K562 (cell line): Measurements from ENCODE around the gene IFFO2. TPM values are rescaled to one million over a fixed set of nuclear protein-coding genes. Genes with fewer than 3 reads are reported as not detected.

ENCODE experiments used
- ATAC-seq: fragments of 200-7000 bp; cut with Tn5 transposase; 3 replicates; pipeline ENCODE4 v1.9.1; 2020; ENCODE audit warnings: moderate library complexity
- BruUV-seq: library from RNA; stranded (reverse); fragments of 400-500 nt; replicated peaks from 2 replicates; lab custom pipeline; 2021; lab: Mats Ljungman, UMichigan
- CTCF ChIA-PET: fragments of 300-600 bp; formaldehyde crosslinking; extraction: SDS; loops from one replicate; lab custom pipeline; 2021; ENCODE audit warnings: low intra/inter-chr PET ratio; lab: Yijun Ruan, JAX
- POLR2A ChIA-PET: fragments of 300-600, 350-650 bp; sonication (Branson Sonifier 250); formaldehyde crosslinking; extraction: SDS; loops from one replicate; lab custom pipeline; 2021; ENCODE audit warnings: antibody characterized with exemption, inconsistent platforms; lab: Yijun Ruan, JAX
- DNase-seq, 4 experiments: peaks; one replicate each; pipeline versions ENCODE4 v3.0.0 to v3.0.0-alpha.2; 2011 to 2018; ENCODE audit warnings: low spot score in 3 of 4, mixed read lengths in 3 of 4; ENCODE audit errors: extremely low read depth in 1 of 4
- FAIRE-seq: peaks from 2 replicates; lab custom pipeline; 2011; peaks lifted over from hg19 to GRCh38; lab: Jason Lieb, UNC
- H2AFZ ChIP-seq: 2 replicates; pipeline ENCODE4 v1.6.0; 2011; ENCODE audit warnings: low read depth, low read length, control low read depth, inconsistent platforms
- H3K27ac ChIP-seq: fragments of 200-600 bp; 3 replicates; pipeline ENCODE4 v1.8.0; 2011; ENCODE audit warnings: low read depth, mild to moderate bottlenecking, control low read depth, inconsistent platforms, low read length, moderate library complexity, mixed read lengths; ENCODE audit errors: extremely low read depth
- H3K27me3 ChIP-seq, 2 experiments: fragments of 300-600 bp in 1 of 2; 2 replicates in 1 of 2; 3 replicates in 1 of 2; pipeline versions ENCODE4 v1.6.0 to v1.8.0; 2011; ENCODE audit warnings: inconsistent platforms in 2 of 2, low read length in 2 of 2, mild to moderate bottlenecking in 1 of 2, mixed read lengths in 1 of 2, moderate library complexity in 1 of 2; ENCODE audit not compliant: control insufficient read depth in 2 of 2, insufficient read depth in 2 of 2
- H3K36me3 ChIP-seq: fragments of 300-600 bp; 3 replicates; pipeline ENCODE4 v1.8.0; 2011; ENCODE audit warnings: mild to moderate bottlenecking, low read length, inconsistent platforms; ENCODE audit not compliant: control insufficient read depth, insufficient read depth
- H3K4me1 ChIP-seq, 2 experiments: fragments of 200-600 bp in 1 of 2; replicated peaks in 1 of 2; 2 replicates in 1 of 2; 3 replicates in 1 of 2; pipeline versions ENCODE4 v1.5.1 to v1.8.0; 2011; ENCODE audit warnings: inconsistent platforms in 2 of 2, low read length in 2 of 2, mild to moderate bottlenecking in 1 of 2, mixed read lengths in 1 of 2, moderate library complexity in 1 of 2; ENCODE audit not compliant: control insufficient read depth in 2 of 2, insufficient read depth in 2 of 2
- H3K4me2 ChIP-seq: 2 replicates; pipeline ENCODE4 v1.6.1; 2011; ENCODE audit warnings: low read length, control low read depth, inconsistent platforms, mixed read lengths; ENCODE audit not compliant: insufficient read depth
- H3K4me3 ChIP-seq: fragments of 200-600 bp; sonication (generic), shearing (Covaris generic); 2 replicates; pipeline ENCODE4 v1.5.1; 2016; ENCODE audit warnings: control low read depth, inconsistent platforms
- H3K79me2 ChIP-seq: fragments of 200-600 bp; 3 replicates; pipeline ENCODE4 v1.8.0; 2011; ENCODE audit warnings: low read length, inconsistent platforms; ENCODE audit not compliant: control insufficient read depth, insufficient read depth
- H3K9ac ChIP-seq, 2 experiments: 2 replicates each; pipeline versions ENCODE4 v1.6.0 to v1.6.1; 2011; ENCODE audit warnings: low read depth in 2 of 2, low read length in 2 of 2, control low read depth in 1 of 2, inconsistent platforms in 1 of 2, mild to moderate bottlenecking in 1 of 2, mixed read lengths in 1 of 2; ENCODE audit not compliant: insufficient read depth in 1 of 2
- H3K9me1 ChIP-seq: one replicate; pipeline ENCODE4 v1.6.0; 2011; ENCODE audit warnings: inconsistent platforms, mild to moderate bottlenecking, low read length, moderate library complexity; ENCODE audit not compliant: control insufficient read depth, insufficient read depth
- H3K9me3 ChIP-seq: replicated peaks from 2 replicates; pipeline ENCODE4 v1.5.1; 2011; ENCODE audit warnings: low read depth, low read length, inconsistent platforms; ENCODE audit not compliant: control insufficient read depth, insufficient read depth
- H4K20me1 ChIP-seq: replicated peaks from 2 replicates; pipeline ENCODE4 v1.6.1; 2011; ENCODE audit warnings: low read length, inconsistent platforms, mixed read lengths; ENCODE audit not compliant: control insufficient read depth, insufficient read depth
- C11orf30 ChIP-seq: fragments of 450-650 bp; IDR thresholded peaks from 2 replicates; pipeline ENCODE4 v1.6.1; 2016; ENCODE audit warnings: low read depth, mild to moderate bottlenecking
- CBFA2T2 ChIP-seq: fragments of 450-650 bp; conservative IDR thresholded peaks from 2 replicates; pipeline ENCODE4 v1.6.1; 2017; ENCODE audit warnings: mild to moderate bottlenecking
- CUX1 ChIP-seq: fragments of 200-800 bp; sonication (Bioruptor generic); IDR thresholded peaks from 2 replicates; pipeline ENCODE4 v1.6.1; 2016; ENCODE audit warnings: missing genetic modification characterization, missing compliant biosample characterization
- EHMT2 ChIP-seq: fragments of 450-650 bp; IDR thresholded peaks from 2 replicates; pipeline ENCODE4 v1.6.1; 2018; ENCODE audit warnings: antibody characterized with exemption
- GTF2F1 ChIP-seq: IDR thresholded peaks from 2 replicates; pipeline ENCODE4 v1.6.1; 2011; ENCODE audit warnings: low read depth, low read length, improper control_type of control experiment
- HDGF ChIP-seq: fragments of 450-650 bp; IDR thresholded peaks from 2 replicates; pipeline ENCODE4 v1.6.1; 2016
- MBD1 ChIP-seq: fragments of 250-450 bp; sonication (Bioruptor Pico); IDR thresholded peaks from 2 replicates; pipeline ENCODE4 v1.8.0; 2022; ENCODE audit warnings: inconsistent platforms
- NFATC3 ChIP-seq: fragments of 450-650 bp; IDR thresholded peaks from 2 replicates; pipeline ENCODE4 v1.6.1; 2017; ENCODE audit warnings: mild to moderate bottlenecking
- PHF21A ChIP-seq: fragments of 450-650 bp; IDR thresholded peaks from 2 replicates; pipeline ENCODE4 v1.6.1; 2017; ENCODE audit warnings: low read depth, borderline replicate concordance
- PTRF ChIP-seq: fragments of 450-650 bp; IDR thresholded peaks from 2 replicates; pipeline ENCODE4 v1.6.1; 2016; ENCODE audit warnings: mild to moderate bottlenecking, missing genetic modification characterization, missing compliant biosample characterization
- TAF7 ChIP-seq: fragments of 450-650 bp; IDR thresholded peaks from 2 replicates; pipeline ENCODE4 v1.6.1; 2016; ENCODE audit warnings: missing genetic modification characterization, missing compliant biosample characterization
- ZC3H8 ChIP-seq: fragments of 450-650 bp; IDR thresholded peaks from 2 replicates; pipeline ENCODE4 v1.6.1; 2017
- ZNF217 ChIP-seq: sonication (generic); formaldehyde crosslinking; IDR thresholded peaks from 2 replicates; pipeline ENCODE4 v1.8.0; 2022; ENCODE audit warnings: mild to moderate bottlenecking, missing genetic modification reagents
- ZNF699 ChIP-seq: fragments of 250-450 bp; sonication (Bioruptor Pico); IDR thresholded peaks from 2 replicates; pipeline ENCODE4 v1.8.0; 2021; ENCODE audit warnings: mild to moderate bottlenecking, moderate library complexity; ENCODE audit not compliant: insufficient replicate concordance
- WGBS: fragments of 100-300 bp; shearing (Covaris generic); methylation state at CpG from one replicate; pipeline ENCODE4 v1.1.6; 2016; ENCODE audit warnings: low coverage, mixed read lengths; ENCODE audit not compliant: insufficient coverage; ENCODE audit errors: missing lambda C conversion rate; 5-methylcytosine and 5-hydroxymethylcytosine counted together
- in situ Hi-C: fragments of 300-500 bp; cut with MboI; formaldehyde crosslinking; loops from 4 replicates; pipeline ENCODE4 v1.15.0; 2018; ENCODE audit warnings: inconsistent platforms, mixed read lengths
- intact Hi-C: fragments of 100-400 bp; cut with micrococcal nuclease; formaldehyde crosslinking; loops from 2 replicates; pipeline ENCODE4 v1.14.2; 2022
- polyA plus RNA-seq, 8 experiments: library from polyadenylated mRNA; depleted of rRNA in 4 of 8; stranded (reverse) in 5 of 8; unstranded in 3 of 8; fragments of >200 nt; fragmentation: Nextera tagmentation in 2 of 8; fragmentation: Illumina TruSeq in 1 of 8; extraction: Ambion mirVana in 2 of 8; extraction: Trizol in 1 of 8; gene quantifications; 2 replicates each; pipeline versions ENCODE4 v1.2.1 to v1.2.3, GENCODE V29; 2011 to 2014; ENCODE audit warnings: inconsistent platforms in 1 of 8, missing spikeins in 1 of 8
- total RNA-seq, 7 experiments: library from RNA; depleted of rRNA in 6 of 7; stranded (reverse); fragments of >200 nt in 6 of 7; fragmentation: Illumina TruSeq in 2 of 7; extraction: Trizol in 2 of 7; gene quantifications; 2 replicates each; pipeline versions ENCODE4 v1.2.1 to v1.2.3, GENCODE V29; 2011 to 2021; ENCODE audit warnings: low replicate concordance in 1 of 7

IFFO2 gene
- total and polyA plus RNA-seq, 9 of the 15 experiments (the other 6 are each of a cell fraction or from before 2014, with no cell fraction given): 0.15 to 1.0 (median 0.44) TPM; not detected in 2

GRCh38 chr1:18903291-18903756 is 53.2 kb downstream of the IFFO2 start (continued):
- TF ChIP-seq MBD1 (CRISPR knock-in tag): no peak
- TF ChIP-seq ZNF699 (CRISPR knock-in tag): no peak
- TF ChIP-seq NFATC3: no peak
- TF ChIP-seq, all 486 proteins: peak for 16

DNA sequence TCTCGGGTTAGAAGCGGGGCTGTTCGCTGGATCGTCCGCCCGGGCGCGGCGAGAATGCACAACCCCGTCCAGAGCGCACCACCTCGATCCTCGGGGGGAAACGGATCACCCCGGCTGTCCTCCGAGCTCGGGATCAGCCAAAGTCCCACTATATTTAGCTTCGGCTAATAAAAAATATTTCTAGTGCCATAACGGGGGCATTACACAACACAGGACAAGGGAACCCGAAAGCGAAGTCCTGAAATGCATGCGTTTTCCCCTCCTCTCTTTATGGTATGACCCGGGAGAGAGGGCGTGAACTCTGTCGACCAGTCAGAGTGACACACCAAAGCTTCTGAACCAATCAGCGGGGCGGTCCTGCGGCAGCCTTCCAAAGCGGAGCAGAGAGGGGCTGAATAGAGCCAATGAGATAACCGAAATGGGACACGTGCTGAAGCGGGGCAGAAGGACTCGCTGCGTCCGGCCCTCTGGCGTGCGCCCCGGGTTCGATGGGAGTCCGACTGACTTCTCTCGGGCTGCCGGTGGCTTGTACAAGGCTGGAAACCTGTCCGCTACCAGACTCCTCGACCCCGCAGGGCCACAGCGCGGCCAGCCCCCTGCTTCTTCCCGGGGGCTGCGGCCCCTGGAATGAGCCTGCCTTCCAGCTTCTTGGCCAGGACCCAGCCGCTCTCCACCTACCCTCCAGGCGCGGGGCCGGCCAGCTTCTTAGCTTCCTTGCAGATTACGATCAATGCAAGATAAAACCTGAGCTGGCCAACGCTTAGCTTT is 53.8 kb downstream of the IFFO2 start, which contains the start of gene ALDH4A1:
ALDH4A1 (minus strand) TSS at position 33 of the 768 bp plus-strand sequence; CDS start at position 1, 32 bp downstream.
- peaks cover 11% of the 10 kb centered on the region; the same call in 1 of the 3 replicates for H3K79me2 ChIP-seq
- H3K4me3 ChIP-seq: peak within 1 kb of the TSS; percentile 77
- peak within 1 kb of the TSS; percentile 92 for H3K27ac ChIP-seq
- H2AFZ ChIP-seq: peak within 1 kb of the TSS; percentile 99
- no peaks in the 10 kb centered on the region for H3K9me1 ChIP-seq
- H3K4me1 ChIP-seq: peaks cover 30% of the 10 kb centered on the region in 2 experiments
- H3K9me3 ChIP-seq: no peaks in the 10 kb centered on the region
- H3K9ac ChIP-seq: peak within 1 kb of the TSS; percentile 89
- FAIRE-seq: peak; percentile 99
- H3K4me2 ChIP-seq: peak within 1 kb of the TSS; percentile 80
- CTCF ChIA-PET: interaction anchor here (0.7 to 1.9 kb wide), 2 partner anchors 10 to 18 kb away, joined by 3 to 7 read pairs; no protein-coding TSS in a partner anchor
- WGBS: under 1% methylated on average over 54 of the region's 55 CpGs
- peak; percentile 98 to 100 (median 98) for DNase-seq
- in situ Hi-C loops: loop anchor here (10.0 kb wide), 1 partner anchor 322 kb away; no protein-coding TSS in a partner anchor
- peak; percentile 96 for ATAC-seq
- POLR2A ChIA-PET: interaction anchor here (0.5 to 1.9 kb wide), 10 partner anchors 9 to 758 kb away, joined by 3 to 13 read pairs (median 3); partner anchors contain the start of genes EMC1 and MRTO4
- H3K36me3 ChIP-seq: 0 out of 3 replicates have a peak, but pooled peaks cover under 1% of the 10 kb centered on the region
- intact Hi-C loops: loop anchor here (10.0 kb wide), 1 partner anchor 752 kb away; no protein-coding TSS in a partner anchor
- BruUV-seq: no TSS peak
- H4K20me1 ChIP-seq: 0 out of 2 replicates have a peak, but pooled peaks cover 4% of the 10 kb centered on the region
- H3K27me3 ChIP-seq: no peaks in the 10 kb centered on the region
- no peak for TF ChIP-seq EHMT2
- TF ChIP-seq PHF21A: peak; percentile 93
- peak; percentile 45 for TF ChIP-seq TAF7
- TF ChIP-seq HDGF: no peak
- no peak for TF ChIP-seq PTRF (tag)
- TF ChIP-seq GTF2F1: no peak; the same call in 1 of the 2 replicates
- no peak for TF ChIP-seq ZNF217 (CRISPR knock-in tag)
- TF ChIP-seq CBFA2T2: peak; percentile 68
- peak; percentile 63 for TF ChIP-seq C11orf30
- no peak for TF ChIP-seq CUX1 (CRISPR knock-in tag)
- no peak for TF ChIP-seq ZC3H8
